Measurements from ENCODE around the gene TSTD1. TPM values are rescaled to one million over a fixed set of nuclear protein-coding genes. Genes with fewer than 3 reads are reported as not detected.

TSTD1 gene
- total RNA-seq, 1 experiment from 2014 or later: 116 TPM

DNA sequence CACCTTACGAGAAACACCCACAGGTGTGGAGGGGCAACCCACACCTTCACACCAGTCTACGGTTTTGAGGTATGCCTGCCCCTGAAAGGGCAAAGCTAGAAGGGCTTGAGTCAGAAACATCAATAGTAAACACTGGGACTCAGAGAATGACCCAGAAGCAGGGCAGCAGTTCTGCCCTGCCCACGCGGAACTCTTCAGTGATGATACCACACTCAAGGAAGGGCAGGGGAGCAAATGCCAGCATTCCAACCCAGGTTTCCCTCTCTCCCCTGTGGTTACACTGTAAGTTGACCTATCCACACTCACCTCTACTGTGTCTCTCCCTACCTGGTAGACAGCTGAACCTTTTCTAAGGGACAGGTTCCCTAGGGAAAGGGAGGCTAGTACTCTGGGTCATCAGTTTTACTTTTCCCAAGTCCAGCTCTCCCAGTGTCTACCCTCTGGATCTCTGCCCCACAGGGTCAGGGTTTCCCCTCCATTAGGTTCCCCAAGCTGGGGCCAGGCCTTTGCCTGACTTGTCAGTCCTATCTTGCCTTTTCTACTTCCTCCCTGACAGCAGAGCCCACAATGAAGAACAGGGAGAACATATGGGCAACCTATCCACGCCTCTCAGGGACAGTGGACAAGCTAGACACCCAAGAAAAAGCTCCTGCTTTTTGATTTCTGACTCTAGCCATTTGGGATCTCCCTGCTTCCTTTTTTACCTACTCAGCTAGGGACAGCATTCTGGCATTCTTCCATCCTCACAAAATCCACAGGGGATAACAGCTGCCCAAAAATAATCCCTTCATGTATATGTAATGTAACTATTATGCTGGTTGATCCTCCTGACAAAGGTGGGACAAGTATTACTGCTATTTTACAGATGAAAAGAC lies 20.8 kb downstream of the TSTD1 start:
- DNase-seq (ENCODE audit: low read depth, low spot score) (no peak), ATAC-seq (no peak)
- Histone ChIP-seq H3K27ac (ENCODE audit: low read depth, low read length) (no peak overlapping the region), H2AFZ (ENCODE audit: low read depth, low read length, poor library complexity, severe bottlenecking) (no peak overlapping the region), H3K36me3 (ENCODE audit: control insufficient read depth in 1 of 2, insufficient read depth in 2 of 2, low read length in 2 of 2) (peaks cover 0 to 2% of the 10 kb centered on the region in 2 experiments; a peak in 2 of 4 replicates), H4K20me1 (ENCODE audit: insufficient read depth) (0 out of 2 replicates have a peak, but pooled peaks cover 5% of the 10 kb centered on the region), H3K27me3 (ENCODE audit: insufficient read depth, low read length) (no peaks in the 10 kb centered on the region), H3K4me3 (replicated peaks in 1 of 2; ENCODE audit: low read depth in 1 of 2, low read length in 2 of 2) (no peak overlapping the region), H3K9ac (ENCODE audit: low read length) (no peak overlapping the region), H3K79me2 (ENCODE audit: insufficient read depth, low read length) (peaks cover 68% of the 10 kb centered on the region), H3K9me3 (ENCODE audit: control insufficient read depth in 1 of 2, insufficient read depth in 1 of 2, low read depth in 1 of 2, low read length in 2 of 2) (no peaks in the 10 kb centered on the region), H3K4me2 (ENCODE audit: low read length) (no peak overlapping the region), H3K9me2 (ENCODE audit: insufficient read depth) (no peaks in the 10 kb centered on the region), H3K4me1 (ENCODE audit: control insufficient read depth in 1 of 2, insufficient read depth in 2 of 2, low read length in 2 of 2) (peaks cover 17 to 53% of the 10 kb centered on the region in 2 experiments)
- BruUV-seq (replicated peaks): no TSS peak
- ChIA-PET POLR2A (interaction anchor here (0.9 to 1.2 kb wide), 2 partner anchors 21 to 22 kb away, joined by 3 read pairs; partner anchors contain the start of gene TSTD1), CTCF (no interaction called here), RAD21 (ENCODE audit: low non-redundant PET in 1 of 2, low total read pairs in 2 of 2, uncharacterized antibody in 2 of 2, unreplicated experiment in 2 of 2) (no interaction called here)
- intact Hi-C loops (cut with micrococcal nuclease): no loop called here
- TF ChIP-seq ELF1 (IDR thresholded peaks at IDR 0.05; ENCODE audit: borderline replicate concordance, low read depth): no peak
- no peak for TF ChIP-seq ATF3 (IDR thresholded peaks at IDR 0.05)
- no peak for TF ChIP-seq POLR2A (IDR thresholded peaks at IDR 0.05; ENCODE audit: borderline replicate concordance, extremely low read depth, insufficient read depth, insufficient read length)
- no peak for TF ChIP-seq EGR1 (IDR thresholded peaks at IDR 0.05; ENCODE audit: low read depth)
- no peak for TF ChIP-seq REST (IDR thresholded peaks at IDR 0.05; ENCODE audit: low read depth)
- no peak for TF ChIP-seq ZFX (IDR thresholded peaks at IDR 0.05)
- TF ChIP-seq CEBPB (IDR thresholded peaks at IDR 0.05; ENCODE audit: low read depth): no peak
- TF ChIP-seq EZH2phosphoT487 (IDR thresholded peaks at IDR 0.05; ENCODE audit: borderline replicate concordance): no peak
- no peak for TF ChIP-seq SRF (IDR thresholded peaks at IDR 0.05; ENCODE audit: low read depth)
- no peak for TF ChIP-seq RAD21 (IDR thresholded peaks at IDR 0.05; ENCODE audit: low read depth)
- TF ChIP-seq JUND (IDR thresholded peaks at IDR 0.05): no peak
- TF ChIP-seq FOSL1 (IDR thresholded peaks at IDR 0.05; ENCODE audit: low read depth): no peak
- no peak for TF ChIP-seq EZH2 (IDR thresholded peaks at IDR 0.05)
- no peak for TF ChIP-seq POLR2AphosphoS5 (IDR thresholded peaks at IDR 0.05; ENCODE audit: low read depth, low read length)
- TF ChIP-seq CBX3 (IDR thresholded peaks at IDR 0.05; ENCODE audit: low read depth): no peak
- no peak for TF ChIP-seq SP1 (IDR thresholded peaks at IDR 0.05; ENCODE audit: low read depth)
- TF ChIP-seq CTCF (IDR thresholded peaks at IDR 0.05 in 2 of 3, conservative IDR thresholded peaks at IDR 0.05 in 1 of 3; ENCODE audit: borderline replicate concordance in 1 of 3, insufficient read depth in 1 of 3, low read depth in 2 of 3, low read length in 2 of 3): no peak
- TF ChIP-seq MAX (IDR thresholded peaks at IDR 0.05): no peak
- TF ChIP-seq SIN3A (IDR thresholded peaks at IDR 0.05; ENCODE audit: low read depth): no peak
